ENCODE measurements around the gene FTO. TPM values are rescaled to one million over a fixed set of nuclear protein-coding genes. Genes with fewer than 3 reads are reported as not detected.

Gene FTO
- total RNA-seq, 4 donors from 2014 or later = 21.3 to 50.5 (median 40.8) TPM

DNA sequence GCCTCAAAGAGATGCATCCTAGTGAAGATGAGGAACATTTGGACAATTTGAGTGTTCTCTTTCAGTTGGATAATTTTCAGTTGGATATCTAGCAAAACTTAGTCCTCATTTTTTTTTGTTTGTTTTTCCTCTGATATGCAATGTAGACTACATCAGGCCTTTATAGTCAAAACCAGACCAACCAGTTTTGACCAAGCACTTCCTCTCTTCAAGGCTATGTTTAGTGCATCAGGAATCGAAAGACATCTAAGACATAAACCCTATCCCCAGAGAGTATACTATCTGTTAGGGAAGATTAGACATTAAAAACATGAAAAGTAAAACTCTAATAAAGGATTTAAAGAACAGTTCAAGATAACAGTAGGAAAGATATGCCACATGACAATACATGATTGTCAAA is 326.5 kb downstream of the FTO start:
- Histone ChIP-seq H3K4me1 (no peaks in the 10 kb centered on the region), H3K27me3 (no peaks in the 10 kb centered on the region), H3K4me3 (no peak overlapping the region), H3K27ac (no peak overlapping the region), H3K9me3 (peaks cover 8 to 9% of the 10 kb centered on the region in 2 donors), H3K36me3 (peaks cover 0 to 2% (median 0%) of the 10 kb centered on the region in 4 donors)
- WGBS, 2 donors (ENCODE audit: low coverage in 1 of 2) = 54 to 55% methylated on average over 1 of the region's 1 CpG
- in situ Hi-C loops (cut with MboI; ENCODE audit: low pct_ligation_motif_present in 1 of 4, low pct_unique_long_range_greater_than_20kb in 1 of 4, low sequenced_read_pairs in 3 of 4) (no loop called here), intact Hi-C loops (cut with DNase I; ENCODE audit: low total_unique reads) (no loop called here)
- no peak for TF ChIP-seq CTCF (IDR thresholded peaks at IDR 0.05)
- TF ChIP-seq EP300 (IDR thresholded peaks at IDR 0.05; ENCODE audit: low read depth) = no peak
- no peak for TF ChIP-seq POLR2AphosphoS5 (IDR thresholded peaks at IDR 0.05)
- TF ChIP-seq POLR2A (IDR thresholded peaks at IDR 0.05) = no peak
- DNase-seq = no peak

DNA sequence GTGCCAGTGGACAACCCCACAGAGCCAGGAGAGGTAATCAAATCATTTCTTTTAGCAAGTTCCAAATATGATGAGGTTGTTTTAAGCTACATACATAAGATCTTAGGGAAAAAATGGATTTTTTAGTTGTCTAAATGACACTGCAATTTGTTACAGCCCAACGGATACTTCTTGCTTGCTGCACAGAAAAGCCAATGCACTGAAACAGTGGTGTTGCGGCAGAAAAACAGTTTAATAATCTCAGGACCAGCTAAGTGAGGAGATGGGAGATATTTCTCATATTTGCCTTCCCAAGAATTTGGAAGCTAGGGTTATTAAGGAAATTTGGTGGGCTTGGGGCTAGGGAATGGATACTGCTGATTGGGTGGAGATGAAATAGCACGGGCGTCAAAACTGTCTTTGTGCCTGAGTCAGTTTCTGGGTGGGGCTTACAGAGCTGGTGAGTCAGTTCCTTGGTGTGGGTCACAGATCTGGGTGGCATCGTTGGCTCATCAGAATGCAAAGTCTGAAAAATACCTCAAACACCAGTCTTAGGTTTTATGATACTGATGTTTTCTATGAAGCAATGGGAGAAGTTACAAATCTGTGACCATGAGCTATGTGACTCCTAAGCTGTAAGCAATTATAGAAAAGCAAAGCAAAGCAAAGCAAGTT is 327.3 kb downstream of the FTO start:
- peaks cover 8 to 9% of the 10 kb centered on the region in 2 donors for H3K9me3 ChIP-seq
- in situ Hi-C loops (cut with MboI; ENCODE audit: low pct_ligation_motif_present in 1 of 4, low pct_unique_long_range_greater_than_20kb in 1 of 4, low sequenced_read_pairs in 3 of 4) = no loop called here
- H3K27ac ChIP-seq = no peak overlapping the region
- H3K27me3 ChIP-seq = no peaks in the 10 kb centered on the region
- H3K4me1 ChIP-seq = no peaks in the 10 kb centered on the region
- 95 to 98% methylated on average over 4 to 5 of the region's 5 CpGs for whole genome bisulfite sequencing, 2 donors (ENCODE audit: low coverage in 1 of 2)
- H3K36me3 ChIP-seq = peaks cover 0 to 2% (median 0%) of the 10 kb centered on the region in 4 donors
- H3K4me3 ChIP-seq = no peak overlapping the region
- intact Hi-C loops (cut with DNase I; ENCODE audit: low total_unique reads) = no loop called here
- no peak for TF ChIP-seq POLR2A (IDR thresholded peaks at IDR 0.05)
- DNase-seq = no peak

DNA sequence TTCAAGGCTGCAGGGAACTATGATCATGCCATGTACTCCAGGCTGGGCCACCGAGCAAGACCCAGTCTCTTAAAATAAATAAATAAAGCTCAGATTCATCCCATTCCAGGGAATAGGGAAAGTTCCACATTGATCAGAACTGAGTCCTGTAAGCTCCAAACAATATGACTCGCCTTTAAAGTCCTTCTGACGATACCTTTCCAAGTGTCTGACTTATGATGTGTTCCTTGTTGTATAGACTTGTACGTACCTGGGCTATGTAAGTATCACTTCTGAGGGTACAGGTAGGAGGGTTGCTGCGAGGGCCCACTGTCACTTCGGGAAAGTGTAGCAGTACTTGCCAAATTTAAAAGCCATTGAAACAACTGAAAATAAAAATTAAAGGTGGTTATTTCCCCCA is 329.8 kb downstream of the FTO start:
- peaks cover 0 to 2% (median 0%) of the 10 kb centered on the region in 4 donors for H3K36me3 ChIP-seq
- H3K27ac ChIP-seq = no peak overlapping the region
- no peak for TF ChIP-seq POLR2AphosphoS5 (IDR thresholded peaks at IDR 0.05)
- no peak for TF ChIP-seq CTCF (IDR thresholded peaks at IDR 0.05)
- no peak for TF ChIP-seq EP300 (IDR thresholded peaks at IDR 0.05; ENCODE audit: low read depth)
- TF ChIP-seq POLR2A (IDR thresholded peaks at IDR 0.05) = no peak
- intact Hi-C loops (cut with DNase I; ENCODE audit: low total_unique reads) (no loop called here), in situ Hi-C loops (cut with MboI; ENCODE audit: low pct_ligation_motif_present in 1 of 4, low pct_unique_long_range_greater_than_20kb in 1 of 4, low sequenced_read_pairs in 3 of 4) (no loop called here)
- no peaks in the 10 kb centered on the region for H3K4me1 ChIP-seq
- H3K9me3 ChIP-seq = peaks cover 8 to 9% of the 10 kb centered on the region in 2 donors
- H3K27me3 ChIP-seq = no peaks in the 10 kb centered on the region
- WGBS, 2 donors (ENCODE audit: low coverage in 1 of 2) = 95 to 100% methylated on average over 3 to 6 of the region's 6 CpGs
- DNase-seq = no peak
- no peak overlapping the region for H3K4me3 ChIP-seq

DNA sequence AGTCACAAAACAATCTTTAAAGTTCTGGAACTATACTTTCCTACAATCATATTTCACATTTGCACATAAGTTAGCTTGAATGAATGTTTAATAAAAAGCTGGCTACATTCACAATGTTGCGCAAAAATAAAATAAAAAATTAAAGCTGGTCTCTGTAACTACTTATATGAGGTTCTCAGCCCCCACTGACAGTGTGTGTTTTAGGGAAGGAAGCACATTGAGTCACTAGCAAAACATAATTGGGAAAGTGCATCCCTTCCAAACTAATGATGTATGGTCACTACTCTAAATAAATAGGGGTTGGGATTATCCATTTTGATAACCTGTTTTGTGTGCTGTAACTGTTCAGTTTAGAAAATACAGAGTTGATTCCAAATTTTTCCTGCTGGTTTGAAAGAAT is 330.7 kb downstream of the FTO start:
- no peak for TF ChIP-seq POLR2A (IDR thresholded peaks at IDR 0.05)
- no peak for TF ChIP-seq CTCF (IDR thresholded peaks at IDR 0.05)
- TF ChIP-seq EP300 (IDR thresholded peaks at IDR 0.05; ENCODE audit: low read depth) = no peak
- no peak for TF ChIP-seq POLR2AphosphoS5 (IDR thresholded peaks at IDR 0.05)
- intact Hi-C loops (cut with DNase I; ENCODE audit: low total_unique reads) (no loop called here), in situ Hi-C loops (cut with MboI; ENCODE audit: low pct_ligation_motif_present in 1 of 4, low pct_unique_long_range_greater_than_20kb in 1 of 4, low sequenced_read_pairs in 3 of 4) (no loop called here)
- H3K36me3 ChIP-seq = peaks cover 0 to 2% (median 0%) of the 10 kb centered on the region in 4 donors
- DNase-seq = no peak
- no peaks in the 10 kb centered on the region for H3K27me3 ChIP-seq
- no peak overlapping the region for H3K4me3 ChIP-seq
- 80 to 97% methylated on average over 1 of the region's 1 CpG for WGBS, 2 donors (ENCODE audit: low coverage in 1 of 2)
- no peaks in the 10 kb centered on the region for H3K4me1 ChIP-seq
- H3K9me3 ChIP-seq = peaks cover 8 to 9% of the 10 kb centered on the region in 2 donors
- H3K27ac ChIP-seq = no peak overlapping the region

DNA sequence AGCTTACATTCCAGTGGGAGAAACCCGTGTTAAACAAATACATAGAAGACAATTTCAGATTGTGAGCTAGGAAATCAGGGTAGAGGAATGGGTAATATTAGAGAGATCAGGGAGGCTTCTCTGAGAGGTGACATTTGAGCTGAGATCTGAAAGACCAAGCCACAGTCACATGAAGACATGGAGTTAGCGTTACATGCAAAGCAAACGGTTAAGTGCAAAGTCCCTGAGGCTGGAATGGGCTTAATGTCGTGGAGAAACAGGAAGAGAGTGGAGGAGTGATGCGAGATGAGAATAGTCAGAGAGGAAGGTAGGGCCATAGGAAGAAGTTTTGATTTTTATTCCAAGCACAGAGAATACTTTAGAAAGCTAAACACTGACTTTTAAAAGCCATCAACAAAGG is 336.5 kb downstream of the FTO start:
- in situ Hi-C loops (cut with MboI; ENCODE audit: low pct_ligation_motif_present in 1 of 4, low pct_unique_long_range_greater_than_20kb in 1 of 4, low sequenced_read_pairs in 3 of 4) = no loop called here
- no peaks in the 10 kb centered on the region for H3K4me1 ChIP-seq
- intact Hi-C loops (cut with DNase I; ENCODE audit: low total_unique reads) = no loop called here
- no peak overlapping the region for H3K4me3 ChIP-seq
- H3K27me3 ChIP-seq = no peaks in the 10 kb centered on the region
- 79 to 87% methylated on average over 5 of the region's 5 CpGs for WGBS, 2 donors (ENCODE audit: low coverage in 1 of 2)
- no peak for DNase-seq
- H3K27ac ChIP-seq = no peak overlapping the region
- no peaks in the 10 kb centered on the region for H3K36me3 ChIP-seq
- no peaks in the 10 kb centered on the region for H3K9me3 ChIP-seq
- TF ChIP-seq EP300 (IDR thresholded peaks at IDR 0.05; ENCODE audit: low read depth) (no peak), POLR2AphosphoS5 (IDR thresholded peaks at IDR 0.05) (no peak), POLR2A (IDR thresholded peaks at IDR 0.05) (no peak), CTCF (IDR thresholded peaks at IDR 0.05) (no peak)
